Immature natural killer cell (primary cell): ENCODE data around the gene PRRC2C. TPM values are rescaled to one million over a fixed set of nuclear protein-coding genes. Genes with fewer than 3 reads are reported as not detected.
"Not testable (repeated sequence)": the region's sequence is repeated elsewhere in the genome, so short reads cannot be mapped to it uniquely, and the experiment has no call there.

Experiments
- DNase-seq, 3 donors: peaks; one replicate each; pipeline ENCODE4 v3.0.0; 2022; ENCODE audit warnings: mixed read lengths in 1 of 3
- H3K27ac Mint-ChIP-seq, 6 donors: one replicate each; pipeline ENCODE4 v1.8.0; 2020; ENCODE audit warnings: mixed read lengths in 6 of 6, mild to moderate bottlenecking in 5 of 6, inconsistent platforms in 4 of 6, moderate library complexity in 3 of 6
- H3K27me3 Mint-ChIP-seq, 3 donors: one replicate each; pipeline ENCODE4 v1.8.0; 2020 to 2021; ENCODE audit warnings: low read depth in 3 of 3, mild to moderate bottlenecking in 3 of 3, mixed read lengths in 3 of 3, moderate library complexity in 3 of 3, inconsistent platforms in 1 of 3
- H3K36me3 Mint-ChIP-seq, 3 donors: one replicate each; pipeline ENCODE4 v1.8.0; 2020; ENCODE audit warnings: mixed read lengths in 3 of 3, inconsistent platforms in 2 of 3, mild to moderate bottlenecking in 2 of 3
- H3K4me1 Mint-ChIP-seq, 2 donors: one replicate each; pipeline ENCODE4 v1.8.0; 2020; ENCODE audit warnings: inconsistent platforms in 2 of 2, mild to moderate bottlenecking in 2 of 2, mixed read lengths in 2 of 2, moderate library complexity in 1 of 2
- H3K4me3 Mint-ChIP-seq, 5 donors: one replicate each; pipeline ENCODE4 v1.8.0; 2020; ENCODE audit warnings: mild to moderate bottlenecking in 5 of 5, mixed read lengths in 5 of 5, inconsistent platforms in 3 of 5, moderate library complexity in 3 of 5
- H3K9me3 Mint-ChIP-seq, 6 donors: one replicate each; pipeline ENCODE4 v1.8.0; 2020; ENCODE audit warnings: mild to moderate bottlenecking in 6 of 6, mixed read lengths in 6 of 6, inconsistent platforms in 4 of 6, moderate library complexity in 3 of 6
- polyA plus RNA-seq, 3 donors: library from polyadenylated mRNA; unstranded; fragments of 300-500 nt; fragmentation: Illumina TruSeq; gene quantifications; one replicate each; pipeline ENCODE4 v1.2.3, GENCODE V29; 2021

Gene PRRC2C
- polyA plus RNA-seq, 3 donors from 2014 or later, result 7.9 to 109 (median 21.6) TPM

DNA sequence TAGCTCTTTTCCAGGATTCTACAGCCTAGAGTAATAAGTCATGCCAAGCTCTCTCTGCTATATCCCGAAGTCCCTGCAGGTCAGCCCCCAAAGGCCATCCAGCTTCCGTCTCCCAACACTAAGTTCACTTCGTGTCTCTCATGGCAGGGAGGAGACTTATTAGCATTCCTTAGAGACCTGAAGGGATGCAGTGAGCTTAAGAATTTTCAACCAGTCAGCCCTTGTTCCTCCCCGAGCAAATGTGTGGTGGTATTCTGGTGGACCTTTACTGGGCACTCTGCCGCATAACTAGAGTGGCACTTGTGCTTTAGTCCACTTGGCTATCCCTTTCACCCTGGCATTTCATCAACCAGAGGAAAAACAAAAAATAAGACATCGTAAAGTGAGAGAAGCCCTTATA lies 117.7 kb downstream of the PRRC2C start:
- peak overlapping the region in 1 of 6 donors; percentile 3 for H3K27ac Mint-ChIP-seq
- not testable (repeated sequence) for H3K36me3 Mint-ChIP-seq, DNase-seq, H3K4me3 Mint-ChIP-seq, H3K9me3 Mint-ChIP-seq, H3K27me3 Mint-ChIP-seq, H3K4me1 Mint-ChIP-seq

DNA sequence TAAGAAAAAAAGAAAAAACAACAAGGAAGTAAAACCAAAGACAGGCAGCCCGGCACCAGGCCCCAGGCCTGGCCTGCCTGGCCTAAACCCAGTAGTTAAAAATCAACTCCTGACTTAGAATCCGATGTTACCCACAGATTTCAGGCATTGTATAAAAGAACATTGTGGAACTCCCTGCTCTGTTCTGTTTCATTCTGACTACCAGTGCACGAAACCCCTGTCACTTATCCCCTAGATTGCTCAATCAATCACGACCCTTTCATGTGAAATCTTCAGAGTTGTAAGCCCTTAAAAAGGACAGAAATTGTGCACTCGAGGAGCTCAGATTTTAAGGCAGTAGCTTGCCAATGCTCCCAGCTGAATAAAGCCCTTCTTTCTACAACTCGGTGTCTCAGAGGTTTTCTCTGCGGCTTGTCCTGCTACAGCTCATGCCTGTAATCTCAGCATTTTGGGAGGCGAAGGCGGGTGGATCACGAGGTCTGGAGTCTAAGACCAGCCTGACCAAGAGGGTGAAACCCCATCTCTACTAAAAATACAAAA lies 121.1 kb downstream of the PRRC2C start:
- Mint-ChIP-seq H3K4me1 (no peaks in the 10 kb centered on the region), H3K4me3 (no peak overlapping the region), H3K27ac (no peak overlapping the region), H3K36me3 (no peaks in the 10 kb centered on the region), H3K27me3 (peaks cover 0 to 4% (median 1%) of the 10 kb centered on the region in 3 donors), H3K9me3 (no peaks in the 10 kb centered on the region)
- no peak for DNase-seq

DNA sequence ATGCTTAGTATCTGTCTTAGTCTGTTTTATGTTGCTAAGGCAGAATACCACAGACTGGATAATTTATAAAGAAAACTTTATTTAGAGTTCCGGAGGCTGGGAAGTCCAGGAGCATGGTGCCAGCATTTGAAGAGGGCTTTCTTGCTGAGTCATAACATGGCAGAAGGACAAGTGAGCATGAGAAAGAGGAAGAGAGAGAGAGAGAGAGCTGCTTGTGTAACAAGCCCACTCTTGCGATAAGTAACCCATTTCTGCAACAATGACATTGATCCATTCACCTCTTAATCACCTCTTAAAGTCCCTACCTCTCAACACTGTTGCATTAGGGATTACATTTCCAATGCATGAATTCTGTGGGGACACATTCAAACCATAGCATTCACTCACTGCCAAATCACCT lies 125.1 kb downstream of the PRRC2C start:
- H3K36me3 Mint-ChIP-seq, result no peaks in the 10 kb centered on the region
- H3K4me3 Mint-ChIP-seq, result no peak overlapping the region
- DNase-seq, result no peak
- H3K27me3 Mint-ChIP-seq, result peaks cover 0 to 3% (median 1%) of the 10 kb centered on the region in 3 donors
- no peaks in the 10 kb centered on the region for H3K9me3 Mint-ChIP-seq
- H3K4me1 Mint-ChIP-seq, result no peaks in the 10 kb centered on the region
- H3K27ac Mint-ChIP-seq, result no peak overlapping the region

DNA sequence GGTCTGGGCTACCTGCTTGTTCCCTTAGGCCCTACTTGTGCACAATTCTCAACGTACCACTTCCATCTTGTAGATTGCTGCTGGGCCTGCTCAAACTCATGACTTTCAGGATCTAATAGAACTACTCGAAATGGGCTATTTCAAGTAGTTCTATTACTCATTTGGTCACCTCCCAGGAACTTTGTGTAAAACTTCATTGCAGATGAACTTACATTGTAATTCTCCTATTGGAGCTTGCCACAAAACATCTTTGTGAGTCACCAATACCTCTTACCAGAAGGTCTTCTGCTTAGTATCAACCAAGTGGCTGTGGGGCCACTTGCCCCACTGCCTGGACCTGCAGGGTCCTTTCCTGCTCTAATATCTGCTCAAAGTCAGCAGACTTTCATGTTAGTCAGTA lies 126.0 kb downstream of the PRRC2C start:
- no peaks in the 10 kb centered on the region for H3K9me3 Mint-ChIP-seq
- no peaks in the 10 kb centered on the region for H3K4me1 Mint-ChIP-seq
- no peak for DNase-seq
- no peak overlapping the region for H3K4me3 Mint-ChIP-seq
- H3K27me3 Mint-ChIP-seq, result peaks cover 0 to 3% (median under 1%) of the 10 kb centered on the region in 3 donors
- no peak overlapping the region for H3K27ac Mint-ChIP-seq
- H3K36me3 Mint-ChIP-seq, result no peaks in the 10 kb centered on the region

DNA sequence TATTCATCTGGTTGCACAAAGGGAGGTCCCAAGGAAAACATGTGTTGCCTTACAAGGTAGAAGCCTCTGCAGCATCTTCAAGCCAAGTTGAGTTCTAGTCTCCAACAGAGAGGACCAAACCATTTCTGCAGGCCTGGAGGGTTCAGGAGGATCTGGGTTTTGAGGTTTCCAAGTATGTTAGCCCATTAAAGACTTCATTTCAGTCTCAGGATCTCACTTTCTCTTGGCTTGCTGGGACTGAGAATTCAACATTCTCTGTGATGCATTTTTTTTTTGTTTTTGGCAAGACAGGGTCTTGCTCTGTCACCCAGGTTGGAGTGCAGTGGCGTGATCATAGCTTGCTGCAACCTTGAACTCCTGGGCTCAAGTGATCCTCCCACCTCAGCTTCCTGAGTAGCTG lies 128.0 kb downstream of the PRRC2C start:
- Mint-ChIP-seq H3K9me3 (no peaks in the 10 kb centered on the region), H3K27ac (no peak overlapping the region), H3K4me3 (no peak overlapping the region), H3K27me3 (peaks cover 0 to 6% (median 1%) of the 10 kb centered on the region in 3 donors), H3K36me3 (no peaks in the 10 kb centered on the region), H3K4me1 (no peaks in the 10 kb centered on the region)
- DNase-seq, result no peak

DNA sequence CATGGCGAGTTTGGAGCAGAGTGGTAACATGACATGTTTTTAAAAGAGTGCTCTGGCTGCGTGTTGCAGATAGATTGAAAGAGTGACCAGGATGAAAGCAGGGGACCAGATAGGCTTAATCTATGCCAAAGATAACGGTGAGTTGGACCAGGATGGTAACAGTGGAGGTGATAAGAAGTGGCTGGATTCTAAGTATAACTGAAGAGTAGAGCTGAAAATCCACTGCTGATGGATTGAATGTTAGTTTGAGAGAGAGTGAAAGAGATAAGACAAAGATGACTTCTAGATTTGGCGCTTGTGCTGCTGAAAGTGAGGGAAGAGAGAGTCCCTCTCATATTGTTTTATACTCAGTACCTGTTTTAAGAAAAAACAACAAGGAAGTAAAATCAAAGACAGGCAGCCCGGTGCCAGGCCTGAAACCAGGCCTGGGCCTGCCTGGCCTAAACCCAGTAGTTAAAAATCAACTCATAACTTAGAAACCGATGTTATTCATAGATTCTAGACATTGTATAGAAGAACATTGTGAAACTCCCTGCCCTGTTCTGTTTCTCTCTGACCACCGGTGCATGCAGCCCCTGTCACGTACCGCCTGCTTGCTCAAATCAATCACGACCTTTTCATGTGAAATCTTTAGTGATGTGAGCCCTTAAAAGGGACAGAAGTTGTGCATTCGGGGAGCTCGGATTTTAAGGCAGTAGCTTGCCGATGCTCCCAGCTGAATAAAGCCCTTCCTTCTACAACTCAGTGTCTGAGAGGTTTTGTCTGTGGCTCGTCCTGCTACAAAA lies 130.0 kb downstream of the PRRC2C start:
- H3K4me3 Mint-ChIP-seq, H3K9me3 Mint-ChIP-seq, H3K27ac Mint-ChIP-seq, H3K4me1 Mint-ChIP-seq, H3K36me3 Mint-ChIP-seq, H3K27me3 Mint-ChIP-seq, DNase-seq: not testable (repeated sequence)

DNA sequence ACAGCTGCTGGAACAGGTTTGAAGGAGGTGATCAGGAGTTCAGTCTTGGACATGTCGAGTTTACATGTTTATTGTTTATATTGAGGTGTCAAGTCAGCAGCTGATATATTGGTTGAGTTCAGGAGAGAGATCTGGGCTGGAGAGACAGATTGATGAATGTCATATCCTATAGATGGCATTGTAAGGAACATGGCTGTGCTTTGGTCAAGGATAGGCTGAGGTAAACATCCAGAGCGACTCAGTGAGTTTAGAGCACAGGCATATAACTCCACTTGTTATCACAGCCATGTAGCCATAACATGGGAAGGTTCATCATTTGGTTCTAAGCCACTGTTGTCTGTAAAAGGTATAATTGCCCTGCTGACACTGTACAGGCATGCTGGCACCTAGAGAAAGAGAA lies 131.3 kb downstream of the PRRC2C start:
- Mint-ChIP-seq H3K27me3 (peaks cover 0 to 8% (median 6%) of the 10 kb centered on the region in 3 donors), H3K36me3 (no peaks in the 10 kb centered on the region), H3K4me3 (no peak overlapping the region), H3K27ac (no peak overlapping the region), H3K9me3 (no peaks in the 10 kb centered on the region), H3K4me1 (no peaks in the 10 kb centered on the region)
- no peak for DNase-seq

DNA sequence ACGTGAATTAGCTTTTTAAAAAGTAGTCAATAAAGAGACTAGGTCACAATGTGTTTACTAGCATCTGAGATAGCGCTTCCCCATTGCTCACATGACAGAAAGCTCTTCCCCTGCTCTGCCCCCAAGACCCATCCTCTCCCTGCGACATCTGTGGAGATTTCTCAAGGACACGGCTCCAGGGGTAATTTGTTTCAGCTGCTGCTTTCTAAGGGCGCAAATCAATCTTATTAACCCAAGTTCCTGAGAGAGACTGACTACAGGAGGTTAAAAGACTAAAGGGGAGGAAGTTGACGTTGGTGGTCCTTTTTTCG lies 136.8 kb downstream of the PRRC2C start, which contains the start of gene MYOCOS:
Gene MYOCOS, plus strand, starts transcription at position 92 of the 311 bp plus-strand sequence. CDS start 1,641 bp downstream, outside the sequence.
- no peaks in the 10 kb centered on the region for H3K9me3 Mint-ChIP-seq
- DNase-seq, result no peak
- H3K27ac Mint-ChIP-seq, result no peak within 1 kb of the TSS
- H3K4me1 Mint-ChIP-seq, result no peaks in the 10 kb centered on the region
- H3K4me3 Mint-ChIP-seq, result no peak within 1 kb of the TSS
- peaks cover 0 to 7% (median 5%) of the 10 kb centered on the region in 3 donors for H3K27me3 Mint-ChIP-seq
- H3K36me3 Mint-ChIP-seq, result no peaks in the 10 kb centered on the region

DNA sequence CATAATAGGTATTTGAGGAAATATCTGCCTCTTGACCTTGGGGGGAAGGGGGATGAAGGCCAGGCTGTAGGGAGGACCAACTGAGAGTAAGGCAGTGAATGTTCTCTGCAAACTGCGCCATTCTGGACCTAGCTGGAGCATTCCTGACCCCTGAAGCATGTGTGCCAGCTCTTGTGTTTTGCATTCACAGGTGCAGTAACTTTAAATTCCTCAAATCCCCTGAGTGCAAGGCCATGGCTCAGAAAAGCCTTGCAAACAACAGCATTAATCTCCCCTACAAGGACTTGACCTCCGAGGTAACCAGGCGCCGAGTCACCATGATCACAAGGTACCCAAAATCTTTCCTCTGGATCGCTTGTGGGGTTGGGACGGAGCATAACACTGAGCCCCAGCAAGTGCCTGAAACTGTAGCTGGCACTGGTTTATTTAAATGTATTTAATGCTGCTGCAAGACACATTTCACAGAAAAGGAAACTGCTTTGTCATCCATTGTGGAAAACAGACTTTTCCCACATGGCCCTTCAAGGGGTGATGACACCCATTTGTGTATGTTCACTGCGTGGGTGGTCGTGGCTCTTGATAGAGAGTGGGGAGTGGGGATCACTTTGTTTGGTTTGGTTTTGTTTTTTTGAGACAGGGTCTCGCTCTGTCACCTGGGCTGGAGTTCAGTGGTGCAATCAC lies 138.5 kb downstream of the PRRC2C start:
- no peak for DNase-seq
- no peaks in the 10 kb centered on the region for H3K9me3 Mint-ChIP-seq
- H3K27ac Mint-ChIP-seq, result no peak overlapping the region
- H3K4me1 Mint-ChIP-seq, result no peaks in the 10 kb centered on the region
- H3K36me3 Mint-ChIP-seq, result no peaks in the 10 kb centered on the region
- H3K4me3 Mint-ChIP-seq, result no peak overlapping the region
- peaks cover 2 to 7% (median 3%) of the 10 kb centered on the region in 3 donors for H3K27me3 Mint-ChIP-seq

DNA sequence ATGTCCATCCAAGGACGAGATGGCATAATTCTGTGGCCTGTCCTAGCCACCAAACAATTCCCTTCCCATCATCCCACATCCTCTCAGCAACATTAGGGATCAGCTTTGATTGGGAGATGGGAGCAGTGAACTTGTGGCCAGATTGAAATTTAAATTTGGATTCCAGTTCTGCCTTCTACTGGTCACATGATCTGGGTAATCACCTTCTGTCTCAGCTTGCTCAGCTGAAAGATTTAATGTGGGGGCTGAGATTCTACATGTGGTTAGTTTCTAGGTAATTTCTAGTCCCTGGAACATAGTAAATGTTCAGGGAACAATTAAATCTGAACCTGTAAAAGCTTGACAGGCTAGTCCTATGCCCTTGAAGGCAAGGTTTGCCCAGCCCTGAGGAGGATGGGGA lies 139.9 kb downstream of the PRRC2C start:
- Mint-ChIP-seq H3K36me3 (no peaks in the 10 kb centered on the region), H3K27ac (no peak overlapping the region), H3K4me3 (no peak overlapping the region), H3K9me3 (no peaks in the 10 kb centered on the region), H3K4me1 (no peaks in the 10 kb centered on the region), H3K27me3 (peaks cover 2 to 5% (median 3%) of the 10 kb centered on the region in 3 donors)
- no peak for DNase-seq

DNA sequence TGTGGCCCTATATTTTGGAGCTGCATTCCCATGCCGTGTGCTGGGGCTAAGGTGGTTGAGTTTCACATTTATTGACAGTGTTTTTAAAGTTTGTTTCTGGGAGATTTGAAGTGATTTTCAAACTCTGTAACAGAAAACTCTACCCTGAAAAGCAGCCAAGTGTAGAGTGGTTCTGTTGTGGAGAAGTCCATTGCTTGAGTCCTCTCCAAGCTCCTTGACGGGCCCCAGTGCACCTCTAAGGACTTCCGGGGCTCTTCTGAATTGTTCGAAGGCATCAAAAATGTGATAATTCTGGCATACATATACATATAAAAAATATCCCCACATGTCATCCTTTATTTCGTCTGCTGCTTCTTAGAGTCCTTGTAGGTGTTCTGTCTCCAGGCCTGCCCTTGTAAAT lies 141.7 kb downstream of the PRRC2C start:
- Mint-ChIP-seq H3K4me1 (no peaks in the 10 kb centered on the region), H3K4me3 (no peak overlapping the region), H3K9me3 (no peaks in the 10 kb centered on the region), H3K36me3 (no peaks in the 10 kb centered on the region), H3K27ac (no peak overlapping the region), H3K27me3 (peaks cover 0 to 9% (median 6%) of the 10 kb centered on the region in 3 donors)
- DNase-seq, result no peak

DNA sequence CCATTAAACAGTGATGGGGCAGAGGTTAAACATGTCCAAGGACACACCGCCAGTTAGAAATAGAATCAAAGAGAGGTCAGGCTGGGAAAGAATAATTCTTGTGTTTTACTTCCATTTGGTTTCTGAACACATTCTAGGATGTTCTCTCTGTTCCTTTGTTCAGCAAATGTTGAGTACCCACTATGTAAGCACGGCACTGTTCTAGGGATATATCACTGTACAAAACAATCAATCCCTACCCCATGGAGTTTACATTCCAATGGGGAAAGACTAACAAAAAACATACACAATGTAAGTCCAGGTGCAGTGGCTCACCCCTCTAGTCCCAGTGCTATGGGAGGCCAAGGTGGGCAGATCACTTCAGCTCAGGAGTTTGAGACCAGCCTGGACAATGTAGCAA lies 142.9 kb downstream of the PRRC2C start:
- Mint-ChIP-seq H3K36me3 (no peaks in the 10 kb centered on the region), H3K27ac (no peak overlapping the region)
- DNase-seq, result no peak

DNA sequence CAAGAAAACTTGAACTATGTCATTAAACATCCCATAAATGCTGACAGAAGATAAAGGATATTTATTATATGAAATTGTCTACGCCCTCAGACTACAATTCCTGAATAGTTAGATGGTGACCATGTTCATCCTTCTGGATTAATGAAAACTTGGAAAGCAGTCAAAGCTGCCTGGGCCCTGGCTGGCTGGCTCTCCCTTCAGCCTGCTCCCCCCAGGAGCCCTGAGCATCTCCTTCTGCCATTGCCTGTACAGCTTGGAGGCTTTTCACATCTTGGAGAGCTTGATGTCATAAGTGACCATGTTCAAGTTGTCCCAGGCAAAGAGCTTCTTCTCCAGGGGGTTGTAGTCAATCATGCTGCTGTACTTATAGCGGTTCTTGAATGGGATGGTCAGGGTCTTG lies 150.3 kb downstream of the PRRC2C start:
- no peaks in the 10 kb centered on the region for H3K36me3 Mint-ChIP-seq
- H3K4me3 Mint-ChIP-seq, result no peak overlapping the region
- no peak overlapping the region for H3K27ac Mint-ChIP-seq
- H3K9me3 Mint-ChIP-seq, result no peaks in the 10 kb centered on the region
- H3K4me1 Mint-ChIP-seq, result no peaks in the 10 kb centered on the region
- DNase-seq, result no peak
- peaks cover 2 to 10% (median 6%) of the 10 kb centered on the region in 3 donors for H3K27me3 Mint-ChIP-seq

More for the DNA sequence above, 142.9 kb downstream of the PRRC2C start:
- Mint-ChIP-seq H3K4me3 (no peak overlapping the region), H3K9me3 (no peaks in the 10 kb centered on the region), H3K4me1 (no peaks in the 10 kb centered on the region), H3K27me3 (peaks cover 0 to 12% (median 8%) of the 10 kb centered on the region in 3 donors)

DNA sequence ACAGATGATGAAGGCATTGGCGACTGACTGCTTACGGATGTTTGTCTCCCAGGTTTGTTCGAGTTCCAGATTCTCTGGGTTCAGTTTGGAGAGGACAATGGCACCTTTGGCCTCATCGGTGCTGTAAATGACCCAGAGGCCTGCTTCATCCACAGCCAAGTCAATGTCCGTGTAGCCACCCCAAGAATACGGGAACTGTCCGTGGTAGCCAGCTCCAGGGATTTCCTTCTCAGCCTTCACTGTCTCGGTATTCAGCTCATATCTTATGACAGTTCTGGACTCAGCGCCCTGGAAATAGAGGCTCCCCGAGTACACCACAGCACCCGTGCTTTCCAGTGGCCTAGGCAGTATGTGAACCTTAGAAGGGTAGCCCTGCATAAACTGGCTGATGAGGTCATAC lies 150.8 kb downstream of the PRRC2C start:
- H3K36me3 Mint-ChIP-seq, result no peaks in the 10 kb centered on the region
- no peaks in the 10 kb centered on the region for H3K9me3 Mint-ChIP-seq
- no peaks in the 10 kb centered on the region for H3K4me1 Mint-ChIP-seq
- DNase-seq, result no peak
- H3K4me3 Mint-ChIP-seq, result no peak overlapping the region
- no peak overlapping the region for H3K27ac Mint-ChIP-seq
- H3K27me3 Mint-ChIP-seq, result peaks cover 2 to 10% (median 7%) of the 10 kb centered on the region in 3 donors
